Epithelial cell of proximal tubule (primary cell): ENCODE results near the gene NEU1. TPM values are rescaled to one million over a fixed set of nuclear protein-coding genes. Genes with fewer than 3 reads are reported as not detected.
"Not testable (repeated sequence)": the region's sequence is repeated elsewhere in the genome, so short reads cannot be mapped to it uniquely, and the experiment has no call there.

ENCODE experiments used
- DNase-seq: peaks from one replicate; pipeline ENCODE4 v3.0.0-alpha.2; 2011; ENCODE audit warnings: low read depth
- H3K4me3 ChIP-seq: 2 replicates; pipeline ENCODE4 v1.5.1; 2011; ENCODE audit warnings: low read depth, mild to moderate bottlenecking, low read length
- CTCF ChIP-seq: conservative IDR thresholded peaks from 2 replicates; pipeline ENCODE4 v1.5.1; 2012; ENCODE audit warnings: low read depth, mild to moderate bottlenecking, low read length
- total RNA-seq: library from RNA; depleted of rRNA; stranded (reverse); fragments of >200 nt; gene quantifications from 2 replicates; pipeline ENCODE4 v1.2.3, GENCODE V29; 2015

Gene NEU1
- total RNA-seq, 1 donor from 2014 or later, result 65.2 TPM

- H3K4me3 ChIP-seq, result peak overlapping the region; percentile 28
- TF ChIP-seq CTCF, result no peak
These were observed 11.7 kb downstream of the NEU1 start for GRCh38 chr6:31850765-31851484.

GRCh38 chr6:31847276-31847978, 15.2 kb downstream of the NEU1 start:
- TF ChIP-seq CTCF, result no peak
- DNase-seq, result no peak
- H3K4me3 ChIP-seq, result no peak overlapping the region

More at GRCh38 chr6:31850765-31851484, 11.7 kb downstream of the NEU1 start:
- no peak for DNase-seq

GRCh38 chr6:31844507-31844906, 18.1 kb downstream of the NEU1 start:
- no peak overlapping the region for H3K4me3 ChIP-seq
- no peak for DNase-seq
- no peak for TF ChIP-seq CTCF

- no peak for DNase-seq
- H3K4me3 ChIP-seq, result no peak overlapping the region
- no peak for TF ChIP-seq CTCF
These were observed 20.6 kb downstream of the NEU1 start for GRCh38 chr6:31842053-31842452.

- not testable (repeated sequence) for DNase-seq
These were observed 22.9 kb downstream of the NEU1 start for GRCh38 chr6:31839779-31840126.

GRCh38 chr6:31838968-31839367, 23.7 kb downstream of the NEU1 start:
- TF ChIP-seq CTCF, result no peak
- peak overlapping the region; percentile 88 for H3K4me3 ChIP-seq
- DNase-seq, result no peak

More at GRCh38 chr6:31839779-31840126, 22.9 kb downstream of the NEU1 start:
- not testable (repeated sequence) for H3K4me3 ChIP-seq

GRCh38 chr6:31838114-31838553, 24.5 kb downstream of the NEU1 start:
- peak overlapping the region; percentile 88 for H3K4me3 ChIP-seq
- DNase-seq, result not testable (repeated sequence)
